Muscle of back (tissue), 11 donors: Measurements from ENCODE around the gene NIT1. TPM values are rescaled to one million over a fixed set of nuclear protein-coding genes. Genes with fewer than 3 reads are reported as not detected.

Experiments used
- DNase-seq, 3 donors: peaks; one replicate each; pipeline versions ENCODE4 v3.0.0 to v3.0.0-alpha.2; 2013
- polyA plus RNA-seq, 10 donors: library from polyadenylated mRNA; unstranded; fragments of 120-200 nt; gene quantifications; one replicate each; pipeline ENCODE4 v1.2.1, GENCODE V29; 2013; ENCODE audit not compliant: insufficient read length in 10 of 10

NIT1 gene
- polyA plus RNA-seq, 10 donors = 25.5 to 33.3 (median 29.0) TPM

GRCh38 chr1:161140755-161141400, 23.0 kb downstream of the NIT1 start:
- no peak for DNase-seq

GRCh38 chr1:161145832-161146231, 27.9 kb downstream of the NIT1 start:
- no peak for DNase-seq

- peak in 1 of 3 donors; percentile 21 for DNase-seq
Measured at GRCh38 chr1:161153176-161153575, 35.3 kb downstream of the NIT1 start.

DNA sequence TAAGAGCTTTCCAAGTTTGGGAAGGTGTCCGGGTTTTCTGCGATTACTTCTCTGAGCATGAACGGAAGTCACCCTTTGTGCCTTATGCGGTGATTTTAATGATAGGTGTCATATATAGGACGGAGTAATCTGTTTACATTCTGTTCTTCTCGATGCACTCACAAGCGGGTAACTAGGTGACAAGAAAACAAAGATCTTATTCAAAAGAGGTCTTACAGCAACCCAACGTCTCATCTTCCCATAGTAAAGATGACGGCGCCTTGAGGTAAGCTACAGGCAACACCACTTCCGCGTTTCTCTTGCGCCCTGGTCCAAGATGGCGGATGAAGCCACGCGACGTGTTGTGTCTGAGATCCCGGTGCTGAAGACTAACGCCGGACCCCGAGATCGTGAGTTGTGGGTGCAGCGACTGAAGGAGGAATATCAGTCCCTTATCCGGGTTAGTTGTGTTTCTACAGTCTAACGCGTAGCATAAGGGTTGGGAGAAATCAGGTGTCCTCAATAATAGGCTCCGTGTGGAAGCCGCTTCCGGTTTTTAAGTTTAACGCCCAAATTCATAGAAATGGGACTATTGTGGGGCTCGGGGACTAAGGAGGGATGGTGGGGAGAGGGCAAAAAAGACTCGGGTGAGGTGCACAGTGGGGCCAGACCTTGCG, 35.9 kb downstream of the NIT1 start, which contains the start of gene UFC1:
UFC1 (plus strand) TSS at position 297 of the 656 bp plus-strand sequence; CDS start at position 317, 20 bp downstream.
- DNase-seq = peak; percentile 88 to 97 (median 91)

GRCh38 chr1:161157867-161158266, 40.0 kb downstream of the NIT1 start:
- DNase-seq = no peak

GRCh38 chr1:161158316-161159010, 40.6 kb downstream of the NIT1 start:
- no peak for DNase-seq

DNA sequence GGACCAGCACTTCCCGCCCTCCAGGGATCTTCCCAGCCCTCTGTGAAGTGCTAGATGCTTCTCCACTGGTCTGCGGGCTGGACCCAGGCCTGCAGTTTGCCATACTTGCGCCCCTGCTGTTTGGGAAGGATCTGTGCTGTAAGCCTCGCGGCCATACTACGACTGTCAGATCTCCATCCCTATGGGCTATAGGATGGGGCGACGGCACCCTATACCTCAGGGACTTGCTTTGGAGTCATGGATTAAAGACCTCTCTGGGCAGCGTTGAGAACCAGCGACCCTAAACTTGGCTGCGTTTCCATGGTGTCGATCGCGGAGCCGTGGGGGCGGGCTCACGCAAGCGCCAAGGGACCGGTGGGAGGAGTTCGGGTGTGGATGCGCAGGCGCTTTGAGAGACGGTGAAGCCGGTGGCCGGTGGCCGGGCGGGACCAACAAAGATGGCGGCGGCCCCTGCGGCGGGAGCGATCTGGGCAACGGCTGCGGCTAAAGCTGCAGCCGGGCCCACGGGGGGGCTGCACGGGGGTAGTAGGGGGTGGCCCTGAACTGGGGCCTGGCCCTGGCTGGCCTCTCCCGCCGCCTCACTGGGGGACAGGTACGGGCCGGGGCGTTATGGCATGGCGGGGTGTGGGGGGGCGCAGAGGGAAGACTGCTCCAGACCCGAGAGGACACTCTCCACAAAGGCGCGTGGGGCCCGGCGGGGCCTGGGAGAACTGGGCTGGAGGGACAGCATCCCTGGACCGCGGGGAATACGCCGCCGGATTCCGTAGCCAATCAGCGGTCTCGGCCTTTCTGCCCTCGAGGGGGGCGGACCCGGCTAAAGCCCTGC, 41.4 kb downstream of the NIT1 start, which contains the start of gene USP21:
USP21 (plus strand) TSS at position 414 of the 826 bp plus-strand sequence. CDS start 1,141 bp downstream, outside the sequence.
- peak; percentile 92 to 97 (median 95) for DNase-seq

- DNase-seq = no peak
Measured at GRCh38 chr1:161159913-161160243, 42.0 kb downstream of the NIT1 start.

GRCh38 chr1:161160671-161161145, 42.8 kb downstream of the NIT1 start:
- DNase-seq = no peak

DNA sequence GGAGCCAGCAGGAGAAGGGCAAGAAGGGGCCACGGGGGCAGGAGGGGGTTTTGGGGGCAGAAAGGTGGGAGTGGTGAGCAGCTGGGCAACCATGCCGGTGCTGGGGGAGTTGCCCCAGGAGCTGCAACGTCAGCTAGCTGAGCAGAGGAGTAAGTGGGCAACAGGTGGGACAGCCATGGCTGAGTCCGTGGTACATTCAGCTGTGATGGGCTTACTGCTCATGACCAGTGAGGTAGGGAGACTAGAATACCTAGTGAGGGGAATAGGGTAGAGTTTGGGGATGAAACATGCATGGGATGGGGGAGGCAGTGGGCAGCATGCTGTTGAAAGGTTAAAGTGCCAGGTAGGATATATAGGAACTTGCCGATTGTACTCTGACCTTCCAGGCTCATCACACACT, 43.7 kb downstream of the NIT1 start:
- DNase-seq = no peak

DNA sequence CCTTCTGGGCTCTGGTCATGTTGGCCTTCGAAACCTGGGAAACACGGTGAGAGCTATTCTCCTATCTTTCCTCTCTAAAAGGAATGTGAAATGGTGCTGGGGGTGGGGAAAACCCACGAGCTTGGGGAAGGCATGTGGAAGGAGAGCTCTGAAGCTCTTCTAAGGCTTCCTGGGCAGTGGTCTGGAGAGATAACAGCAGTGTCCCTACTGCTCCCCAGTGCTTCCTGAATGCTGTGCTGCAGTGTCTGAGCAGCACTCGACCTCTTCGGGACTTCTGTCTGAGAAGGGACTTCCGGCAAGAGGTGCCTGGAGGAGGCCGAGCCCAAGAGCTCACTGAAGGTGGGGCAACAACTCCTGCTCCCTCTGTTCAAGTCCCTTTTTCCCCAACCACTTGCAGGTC, 44.1 kb downstream of the NIT1 start:
- no peak for DNase-seq

- no peak for DNase-seq
Measured at GRCh38 chr1:161162806-161163205, 44.9 kb downstream of the NIT1 start.

DNA sequence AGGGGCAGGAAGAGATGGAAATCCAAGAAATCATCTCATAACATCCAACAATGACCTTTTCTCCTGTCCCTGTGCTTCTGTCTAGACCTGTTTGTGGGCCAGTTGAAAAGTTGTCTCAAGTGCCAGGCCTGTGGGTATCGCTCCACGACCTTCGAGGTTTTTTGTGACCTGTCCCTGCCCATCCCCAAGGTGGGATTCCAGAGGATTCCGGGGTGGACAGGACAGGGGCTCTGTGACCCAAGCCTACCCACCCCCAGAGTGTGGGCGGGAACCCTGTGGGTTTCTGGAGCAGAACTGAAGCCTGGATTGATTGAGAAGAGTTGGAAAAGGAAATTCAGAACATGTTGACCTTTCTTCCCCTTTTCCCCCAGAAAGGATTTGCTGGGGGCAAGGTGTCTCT, 45.9 kb downstream of the NIT1 start:
- no peak for DNase-seq

DNA sequence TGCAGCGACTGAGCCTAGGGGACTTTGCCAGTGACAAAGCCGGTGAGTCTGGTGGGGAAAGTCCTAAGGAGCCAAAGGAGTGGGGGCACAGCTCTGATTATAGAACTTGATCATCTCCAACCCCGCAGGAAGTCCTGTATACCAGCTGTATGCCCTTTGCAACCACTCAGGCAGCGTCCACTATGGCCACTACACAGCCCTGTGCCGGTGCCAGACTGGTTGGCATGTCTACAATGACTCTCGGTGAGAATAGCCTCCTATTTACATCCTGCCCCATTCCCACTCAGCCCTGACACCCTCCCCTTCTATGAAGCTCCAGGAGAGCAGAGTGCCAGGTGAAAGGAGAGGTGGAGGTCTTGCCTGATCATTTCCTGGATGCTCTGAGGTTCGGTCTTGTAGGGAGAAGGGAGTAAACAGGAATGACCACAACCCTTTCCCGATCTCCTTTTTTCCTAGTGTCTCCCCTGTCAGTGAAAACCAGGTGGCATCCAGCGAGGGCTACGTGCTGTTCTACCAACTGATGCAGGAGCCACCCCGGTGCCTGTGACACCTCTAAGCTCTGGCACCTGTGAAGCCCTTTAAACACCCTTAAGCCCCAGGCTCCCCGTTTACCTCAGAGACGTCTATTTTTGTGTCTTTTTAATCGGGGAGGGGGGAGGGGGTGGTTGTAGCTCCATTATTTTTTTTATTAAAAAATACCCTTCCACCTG, 47.2 kb downstream of the NIT1 start:
- DNase-seq = no peak

DNA sequence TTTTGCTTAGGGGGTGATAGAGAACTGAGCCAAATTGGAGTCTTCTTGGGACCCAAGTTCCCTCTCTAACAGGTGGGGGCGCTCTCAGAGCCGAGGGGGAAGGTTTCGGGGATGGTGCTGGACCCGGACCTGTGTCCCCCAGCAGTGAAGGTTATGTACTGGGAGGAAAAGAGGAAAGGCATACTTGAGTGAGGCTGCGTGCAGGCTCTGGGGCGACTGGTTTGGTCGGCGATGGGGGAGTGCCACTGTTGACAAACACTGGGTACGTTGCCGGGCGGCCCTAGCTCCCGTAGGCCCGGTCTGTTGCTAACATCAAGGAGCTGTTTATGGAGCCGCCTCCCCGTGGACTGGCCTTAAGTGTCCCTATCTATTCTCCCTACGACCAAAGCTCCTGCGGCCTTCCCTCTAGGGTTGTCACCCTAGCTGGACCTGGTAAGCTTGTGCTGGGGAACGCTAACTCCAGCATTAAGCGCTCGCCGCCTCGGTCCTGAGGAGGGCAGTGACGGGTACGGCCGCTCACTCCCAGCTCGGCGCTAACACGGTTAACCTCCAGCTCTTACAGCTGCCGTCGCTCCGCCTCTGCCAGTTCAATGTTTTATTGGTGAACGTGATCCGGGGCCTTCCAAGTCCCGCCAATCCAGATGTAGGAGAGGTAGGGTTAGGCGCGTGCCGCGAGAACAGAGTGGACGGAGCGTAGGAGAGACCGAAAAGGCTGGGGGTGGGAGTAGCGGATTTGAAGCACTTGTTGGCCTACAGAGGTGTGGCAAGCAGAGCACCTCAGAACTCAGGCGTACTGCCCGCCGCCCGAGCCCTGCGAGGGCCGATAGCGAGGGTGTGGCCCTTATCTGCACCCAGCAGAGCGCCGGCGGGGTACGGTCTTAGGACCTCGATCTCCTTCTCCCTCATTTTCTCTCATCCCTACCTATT, 48.1 kb downstream of the NIT1 start, which contains the start of gene PPOX:
PPOX (plus strand) TSS at position 685 of the 927 bp plus-strand sequence. CDS start 422 bp downstream, outside the sequence.
- peak; percentile 97 to 99 (median 98) for DNase-seq

DNA sequence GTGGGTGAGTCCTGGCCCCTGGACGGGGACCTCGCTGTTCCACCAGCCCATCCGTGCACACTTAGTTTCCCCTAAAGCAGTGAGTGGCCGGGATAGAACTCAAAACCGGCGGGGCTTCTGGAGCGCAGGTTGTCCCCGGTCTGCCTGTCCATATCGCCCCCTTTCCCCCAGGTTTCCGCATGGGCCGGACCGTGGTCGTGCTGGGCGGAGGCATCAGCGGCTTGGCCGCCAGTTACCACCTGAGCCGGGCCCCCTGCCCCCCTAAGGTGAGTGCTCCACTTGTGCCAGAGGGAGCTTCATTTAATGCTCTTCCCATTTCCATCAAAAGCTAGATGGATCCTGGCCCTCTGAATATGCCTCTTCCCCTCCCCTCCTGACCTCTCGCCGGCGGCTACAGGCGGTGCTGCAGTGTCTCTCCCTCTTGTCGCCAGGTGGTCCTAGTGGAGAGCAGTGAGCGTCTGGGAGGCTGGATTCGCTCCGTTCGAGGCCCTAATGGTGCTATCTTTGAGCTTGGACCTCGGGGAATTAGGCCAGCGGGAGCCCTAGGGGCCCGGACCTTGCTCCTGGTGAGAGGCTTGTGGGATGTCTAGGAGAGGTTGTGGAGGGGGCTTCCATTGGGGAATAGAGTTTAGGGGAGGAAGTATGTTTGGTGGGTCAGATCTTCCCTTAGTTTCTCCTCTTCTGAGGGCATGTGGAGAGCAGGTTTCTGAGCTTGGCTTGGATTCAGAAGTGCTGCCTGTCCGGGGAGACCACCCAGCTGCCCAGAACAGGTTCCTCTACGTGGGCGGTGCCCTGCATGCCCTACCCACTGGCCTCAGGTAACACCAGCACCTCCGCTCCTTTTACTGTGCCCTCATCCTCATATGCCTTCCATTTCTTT, 49.0 kb downstream of the NIT1 start:
- peak in 1 of 3 donors; percentile 55 for DNase-seq

DNA sequence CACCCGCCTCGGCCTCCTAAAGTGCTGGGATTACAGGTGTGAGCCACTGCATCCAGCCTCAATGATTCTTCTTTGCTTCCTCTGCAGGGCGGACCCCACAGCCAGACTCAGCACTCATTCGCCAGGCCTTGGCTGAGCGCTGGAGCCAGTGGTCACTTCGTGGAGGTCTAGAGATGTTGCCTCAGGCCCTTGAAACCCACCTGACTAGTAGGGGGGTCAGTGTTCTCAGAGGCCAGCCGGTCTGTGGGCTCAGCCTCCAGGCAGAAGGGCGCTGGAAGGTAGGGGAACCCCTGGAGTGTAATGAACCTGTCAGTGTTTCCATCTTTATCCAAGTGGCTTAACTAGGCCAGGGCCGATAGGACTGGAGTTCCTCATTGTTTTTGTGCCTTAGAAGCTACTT, 51.0 kb downstream of the NIT1 start:
- no peak for DNase-seq
